ENCODE data around the gene SIK2. TPM values are rescaled to one million over a fixed set of nuclear protein-coding genes. Genes with fewer than 3 reads are reported as not detected.
"Not testable (repeated sequence)": the region's sequence is repeated elsewhere in the genome, so short reads cannot be mapped to it uniquely, and the experiment has no call there.

Gene SIK2
- total RNA-seq, 1 donor from 2014 or later: 21.8 TPM

- no peak overlapping the region for H3K27ac Mint-ChIP-seq (ENCODE audit: unreplicated experiment)
- H3K4me3 Mint-ChIP-seq: no peak overlapping the region
- H3K4me1 Mint-ChIP-seq: peaks cover 6% of the 10 kb centered on the region
- no peaks in the 10 kb centered on the region for H3K9me3 Mint-ChIP-seq
- peaks cover 15% of the 10 kb centered on the region for H3K36me3 Mint-ChIP-seq (ENCODE audit: low read depth)
- DNase-seq (ENCODE audit: low read depth, low spot score): no peak
- no peak for TF ChIP-seq CTCF (conservative IDR thresholded peaks at IDR 0.05)
- peaks cover 34% of the 10 kb centered on the region for H3K27me3 Mint-ChIP-seq (ENCODE audit: low read depth)
Measured at GRCh38 chr11:111707039-111707690, 104.9 kb downstream of the SIK2 start.

GRCh38 chr11:111707691-111708067 lies 105.4 kb downstream of the SIK2 start:
- Mint-ChIP-seq H3K9me3 (no peaks in the 10 kb centered on the region), H3K27me3 (ENCODE audit: low read depth) (peaks cover 32% of the 10 kb centered on the region), H3K36me3 (ENCODE audit: low read depth) (peaks cover 18% of the 10 kb centered on the region), H3K4me1 (peaks cover 6% of the 10 kb centered on the region), H3K4me3 (no peak overlapping the region), H3K27ac (ENCODE audit: unreplicated experiment) (no peak overlapping the region)
- DNase-seq (ENCODE audit: low read depth, low spot score): no peak
- no peak for TF ChIP-seq CTCF (conservative IDR thresholded peaks at IDR 0.05)

DNA sequence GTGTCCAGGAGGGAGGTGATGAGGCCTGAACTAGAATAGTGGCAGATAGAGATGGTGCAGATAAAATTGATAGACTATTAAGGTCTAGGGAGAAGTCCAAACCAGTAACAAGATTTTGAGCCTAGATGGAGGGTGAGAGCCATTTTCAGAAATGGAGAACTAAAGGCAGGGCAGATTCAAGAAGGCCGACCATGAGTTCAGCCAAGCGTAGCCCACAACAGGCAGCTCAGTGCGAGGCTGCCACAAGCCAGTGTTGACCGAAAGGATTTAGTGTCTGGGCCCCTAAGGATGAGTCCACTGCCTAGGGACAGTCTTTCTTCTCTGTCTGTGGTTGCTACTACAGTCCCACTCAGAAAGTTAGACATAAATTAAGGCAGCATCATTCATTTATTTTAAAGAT lies 112.3 kb downstream of the SIK2 start:
- Mint-ChIP-seq H3K4me3 (no peak overlapping the region), H3K36me3 (ENCODE audit: low read depth) (peaks cover 11% of the 10 kb centered on the region), H3K4me1 (peaks cover 18% of the 10 kb centered on the region), H3K27ac (ENCODE audit: unreplicated experiment) (no peak overlapping the region), H3K27me3 (ENCODE audit: low read depth) (peaks cover 8% of the 10 kb centered on the region), H3K9me3 (no peaks in the 10 kb centered on the region)
- no peak for DNase-seq (ENCODE audit: low read depth, low spot score)
- no peak for TF ChIP-seq CTCF (conservative IDR thresholded peaks at IDR 0.05)

GRCh38 chr11:111715142-111715816 lies 113.0 kb downstream of the SIK2 start:
- no peak for DNase-seq (ENCODE audit: low read depth, low spot score)
- Mint-ChIP-seq H3K9me3 (no peaks in the 10 kb centered on the region), H3K4me3 (no peak overlapping the region)

GRCh38 chr11:111717660-111718059 lies 115.4 kb downstream of the SIK2 start:
- not testable (repeated sequence) for DNase-seq (ENCODE audit: low read depth, low spot score); H3K27ac Mint-ChIP-seq (ENCODE audit: unreplicated experiment); H3K4me3 Mint-ChIP-seq; H3K9me3 Mint-ChIP-seq; H3K27me3 Mint-ChIP-seq (ENCODE audit: low read depth)
- Mint-ChIP-seq H3K36me3 (ENCODE audit: low read depth) (peaks cover 23% of the 10 kb centered on the region), H3K4me1 (peaks cover 18% of the 10 kb centered on the region)

More at GRCh38 chr11:111715142-111715816, 113.0 kb downstream of the SIK2 start:
- no peak for TF ChIP-seq CTCF (conservative IDR thresholded peaks at IDR 0.05)
- Mint-ChIP-seq H3K27ac (ENCODE audit: unreplicated experiment) (no peak overlapping the region), H3K4me1 (peaks cover 18% of the 10 kb centered on the region), H3K27me3 (ENCODE audit: low read depth) (peaks cover 4% of the 10 kb centered on the region), H3K36me3 (ENCODE audit: low read depth) (peaks cover 16% of the 10 kb centered on the region)

DNA sequence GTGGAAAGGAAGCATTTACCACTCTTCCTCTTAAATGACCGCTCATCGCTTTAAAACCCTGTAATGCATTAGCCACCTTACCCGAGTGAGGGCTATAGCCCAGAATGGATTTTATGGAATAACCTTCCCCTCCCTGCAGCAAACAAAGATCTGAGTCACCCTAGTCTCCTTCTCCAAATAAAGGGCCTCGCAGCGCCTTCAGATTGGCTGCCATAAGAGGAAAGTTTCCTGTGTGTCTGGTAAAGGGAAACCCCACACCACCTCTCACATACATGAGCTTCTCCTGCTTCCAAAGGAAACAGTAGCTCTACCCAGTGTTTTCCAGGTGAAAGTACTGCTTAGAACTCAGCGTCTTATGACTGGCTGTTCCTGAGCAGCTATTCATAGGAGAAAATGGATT lies 116.2 kb downstream of the SIK2 start:
- Mint-ChIP-seq H3K4me1 (peaks cover 18% of the 10 kb centered on the region), H3K4me3 (no peak overlapping the region), H3K27ac (ENCODE audit: unreplicated experiment) (no peak overlapping the region), H3K27me3 (ENCODE audit: low read depth) (no peaks in the 10 kb centered on the region), H3K36me3 (ENCODE audit: low read depth) (peaks cover 21% of the 10 kb centered on the region), H3K9me3 (no peaks in the 10 kb centered on the region)
- no peak for DNase-seq (ENCODE audit: low read depth, low spot score)
- no peak for TF ChIP-seq CTCF (conservative IDR thresholded peaks at IDR 0.05)
